GM19397 (cell line): ENCODE data around the gene LRRC39.
"Not testable (repeated sequence)": the region's sequence is repeated elsewhere in the genome, so short reads cannot be mapped to it uniquely, and the experiment has no call there.

Experiments used
- ATAC-seq: cut with Tn5 transposase; IDR thresholded peaks from one replicate; pipeline ENCODE4 v1.9.1; 2021; ENCODE audit warnings: mild to moderate bottlenecking, moderate library complexity; ENCODE audit not compliant: unreplicated experiment

Gene LRRC39

DNA sequence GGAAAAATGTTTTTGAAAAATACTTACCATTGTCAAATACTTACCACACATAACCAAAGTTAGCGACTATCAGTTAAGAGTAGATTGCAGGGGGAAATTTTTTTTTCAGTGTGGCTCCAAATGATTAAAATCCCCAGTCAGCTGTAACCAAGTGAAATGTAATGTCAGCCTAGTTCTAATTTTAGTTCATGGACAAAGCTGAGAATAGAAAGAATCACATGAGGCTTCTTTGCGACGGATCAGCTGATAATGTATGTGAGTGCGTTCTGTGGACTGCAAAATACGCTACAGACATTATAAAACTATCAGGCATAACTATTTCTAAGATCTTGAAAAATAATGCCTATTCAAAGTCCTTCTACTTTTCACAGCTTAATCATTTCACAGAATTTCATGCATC lies at the start of gene LRRC39:
TSS of gene LRRC39 (minus strand) at position 166 of the 400 bp plus-strand sequence. CDS start 9,740 bp downstream, outside the sequence.
- no peak for ATAC-seq

DNA sequence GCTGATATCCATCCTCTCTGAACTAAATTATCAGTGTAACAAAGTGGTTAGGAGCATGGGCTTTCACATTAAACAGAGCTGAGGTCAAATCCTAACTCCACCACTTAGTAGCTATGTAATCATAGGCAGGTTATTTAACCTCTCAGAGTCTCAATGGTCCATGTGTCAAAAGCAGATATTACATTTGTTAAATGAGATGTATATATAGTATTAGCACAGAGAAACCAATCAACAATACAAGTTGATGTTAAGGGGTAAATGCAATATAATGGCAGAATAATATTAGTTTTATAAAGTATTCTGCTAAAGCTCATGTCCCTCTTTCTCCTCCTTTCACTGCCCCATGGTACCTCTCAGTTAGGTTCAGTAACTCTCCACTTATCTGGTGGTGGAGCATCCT lies 44.4 kb upstream of the LRRC39 start:
- no peak for ATAC-seq

DNA sequence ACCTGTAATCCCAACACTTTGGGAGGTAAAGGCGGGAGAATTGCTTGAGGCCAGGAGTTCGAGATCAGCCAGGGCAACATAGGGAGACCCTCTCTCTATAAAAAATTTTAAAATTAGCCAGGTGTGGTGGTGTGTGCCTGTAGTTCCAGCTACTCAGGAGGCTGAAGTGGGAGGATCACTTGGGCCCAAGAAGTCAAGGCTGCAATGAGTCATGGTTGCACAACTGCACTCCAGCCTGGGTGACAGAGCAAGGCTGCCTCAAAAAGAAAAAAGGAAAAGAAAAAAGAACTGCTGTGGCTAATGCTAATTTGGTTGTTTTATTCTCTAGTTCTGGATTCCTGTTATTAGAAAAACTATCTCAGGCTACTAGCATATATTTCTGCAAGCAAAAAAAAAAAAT lies 41.8 kb upstream of the LRRC39 start:
- ATAC-seq = no peak

DNA sequence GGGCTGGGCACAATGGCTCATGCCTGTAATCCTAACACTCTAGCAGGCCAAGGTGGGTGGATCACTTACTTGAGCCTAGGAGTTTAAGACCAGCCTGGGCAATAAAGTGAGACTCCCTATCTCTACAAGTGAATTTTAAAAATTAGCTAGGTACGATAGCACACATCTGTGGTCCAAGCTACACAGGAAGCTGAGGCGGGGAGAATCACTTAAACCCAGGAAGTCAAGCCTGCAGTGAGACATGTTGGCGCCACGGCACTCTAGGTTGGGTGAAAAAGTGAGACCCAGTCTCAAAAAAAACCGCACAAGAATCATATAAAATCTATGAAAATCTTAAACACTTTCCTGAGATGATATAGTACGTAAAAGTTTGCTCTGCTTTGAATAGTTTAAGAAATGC lies 41.4 kb upstream of the LRRC39 start:
- ATAC-seq = no peak

DNA sequence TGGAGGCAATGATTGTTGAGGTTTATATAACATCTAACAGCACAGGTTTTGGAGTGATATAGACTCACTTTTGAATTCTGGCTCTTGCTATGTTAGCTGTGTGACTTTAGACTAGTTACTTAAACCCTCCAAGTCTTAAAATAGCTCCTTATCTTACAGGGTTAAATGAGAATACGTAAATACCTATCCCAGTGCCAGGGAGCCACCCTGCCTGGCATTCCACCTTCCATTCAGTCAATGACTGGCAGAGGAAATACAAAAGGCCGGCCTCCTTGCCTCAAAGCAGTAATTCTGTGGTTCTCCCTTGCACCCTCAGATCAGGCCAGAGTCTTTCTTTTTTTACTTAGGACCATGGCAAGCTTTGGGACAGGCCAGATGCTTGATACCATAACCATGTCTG lies 39.8 kb upstream of the LRRC39 start:
- no peak for ATAC-seq

DNA sequence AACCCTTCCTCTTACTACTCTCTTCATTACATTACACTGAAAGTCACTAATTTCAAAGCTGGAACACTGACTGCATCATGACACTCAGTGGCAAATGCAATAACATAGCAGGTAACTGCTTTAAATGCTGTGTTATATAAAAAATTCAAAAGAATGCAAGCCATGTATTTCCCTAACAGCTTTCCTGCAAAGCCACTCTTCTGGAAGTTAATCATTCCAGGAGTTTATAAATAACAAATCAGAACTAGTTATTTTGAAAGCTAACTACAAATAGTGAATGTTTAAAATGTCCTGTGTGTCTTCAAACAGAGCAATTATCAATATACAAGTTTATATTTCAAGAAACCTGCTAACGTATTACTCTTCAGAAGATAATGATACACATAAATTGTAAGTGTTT lies 37.0 kb upstream of the LRRC39 start:
- ATAC-seq = no peak

DNA sequence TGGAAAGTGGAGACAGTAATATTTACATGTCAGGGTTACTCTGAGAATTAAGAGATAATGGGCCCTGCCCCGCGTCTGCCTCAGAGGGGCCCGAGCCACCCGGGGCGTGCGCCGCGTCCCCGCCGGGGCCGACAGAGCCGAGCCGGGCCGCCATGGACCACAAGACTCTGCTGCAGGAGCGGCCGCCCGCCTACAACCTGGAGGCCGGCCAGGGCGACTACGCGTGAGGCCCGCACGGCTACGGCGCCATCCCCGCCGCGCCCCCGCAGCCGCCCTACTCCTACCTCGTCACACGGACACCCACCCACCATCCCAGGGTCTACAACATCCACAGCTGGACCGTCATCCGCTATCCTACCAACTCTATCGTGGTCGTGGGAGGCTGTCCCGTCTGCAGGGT lies 35.1 kb upstream of the LRRC39 start:
- ATAC-seq = no peak

DNA sequence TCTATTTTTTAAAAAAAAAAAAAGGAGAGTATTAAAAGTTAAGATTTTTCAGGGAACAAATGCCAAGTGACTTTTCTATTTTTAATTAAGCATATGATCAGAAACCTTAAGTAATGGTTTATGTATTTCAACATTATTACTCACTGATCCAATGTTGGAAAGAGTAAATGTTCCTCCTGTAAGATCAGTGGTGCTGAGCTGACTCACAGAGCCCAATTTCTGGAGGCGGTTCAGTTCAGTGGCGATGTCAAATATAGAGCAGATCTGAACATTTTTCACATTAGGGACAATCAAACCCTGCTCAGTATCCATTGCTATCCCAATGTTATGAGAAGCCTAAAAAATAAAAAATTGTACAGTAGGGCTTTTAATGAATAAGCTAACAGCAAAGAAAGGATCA lies 28.2 kb upstream of the LRRC39 start:
- no peak for ATAC-seq

DNA sequence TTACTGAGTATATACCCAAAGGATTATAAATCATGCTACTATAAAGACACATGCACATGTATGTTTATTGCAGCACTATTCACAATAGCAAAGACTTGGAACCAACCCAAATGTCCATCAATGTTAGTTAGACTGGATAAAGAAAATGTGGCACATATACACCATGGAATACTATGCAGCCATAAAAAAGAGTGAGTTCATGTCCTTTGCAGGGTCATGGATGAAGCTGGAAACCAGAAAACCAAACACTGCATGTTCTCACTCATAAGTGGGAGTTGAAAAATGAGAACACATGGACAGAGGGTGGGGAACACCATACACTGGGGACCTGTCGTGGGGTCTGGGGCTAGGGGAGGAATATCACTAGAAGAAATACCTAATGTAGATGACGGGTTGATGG lies 27.5 kb upstream of the LRRC39 start:
- ATAC-seq = not testable (repeated sequence)

DNA sequence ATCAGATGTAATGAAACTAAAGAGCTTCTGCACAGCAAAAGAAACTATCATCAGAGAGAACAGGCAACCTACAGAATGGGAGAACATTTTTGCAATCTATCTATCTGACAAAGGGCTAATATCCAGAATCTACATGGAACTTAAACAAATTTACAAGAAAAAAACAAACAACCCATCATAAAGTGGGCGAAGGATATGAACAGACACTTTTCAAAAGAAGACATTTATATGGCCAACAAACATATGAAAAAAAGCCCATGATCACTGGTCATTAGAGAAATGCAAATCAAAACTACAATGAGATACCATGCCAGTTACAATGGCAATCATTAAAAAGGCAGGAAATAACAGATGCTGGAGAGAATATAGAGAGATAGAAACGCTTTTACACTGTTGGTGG lies 27.0 kb upstream of the LRRC39 start:
- ATAC-seq = not testable (repeated sequence)

DNA sequence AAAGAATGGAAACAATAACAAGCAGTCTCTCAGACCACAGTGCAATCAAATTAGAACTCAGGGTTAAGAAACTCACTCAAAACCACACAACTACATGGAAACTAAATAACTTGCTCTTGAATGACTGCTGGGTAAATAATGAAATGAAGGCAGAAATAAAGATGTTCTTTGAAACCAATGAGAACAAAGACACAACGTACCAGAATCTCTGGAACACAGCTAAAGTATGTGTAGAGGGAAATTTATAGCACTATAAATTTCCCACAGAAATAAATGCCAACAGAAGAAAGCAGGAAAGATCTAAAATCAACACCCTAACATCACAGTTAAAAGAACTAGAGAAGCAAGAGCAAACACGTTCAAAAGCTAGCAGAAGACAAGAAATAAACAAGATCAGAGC lies 24.6 kb upstream of the LRRC39 start:
- not testable (repeated sequence) for ATAC-seq

DNA sequence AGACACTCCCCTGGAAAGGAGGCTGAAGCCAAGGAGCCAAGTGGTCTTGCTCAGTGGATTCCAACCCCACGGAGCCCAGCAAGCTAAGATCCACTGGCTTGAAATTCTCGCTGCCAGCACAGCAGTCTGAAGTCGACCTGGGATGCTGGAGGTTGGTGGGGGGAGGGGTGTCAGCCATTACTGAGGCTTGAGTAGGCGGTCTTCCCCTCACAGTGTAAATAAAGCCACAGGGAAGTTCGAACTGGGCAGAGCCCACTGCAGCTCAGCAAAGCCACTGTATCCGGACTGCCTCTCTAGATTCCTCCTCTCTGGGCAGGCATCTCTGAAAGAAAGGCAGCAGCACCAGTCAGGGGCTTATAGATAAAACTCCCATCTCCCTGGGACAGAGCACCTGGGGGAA lies 22.0 kb upstream of the LRRC39 start:
- not testable (repeated sequence) for ATAC-seq

DNA sequence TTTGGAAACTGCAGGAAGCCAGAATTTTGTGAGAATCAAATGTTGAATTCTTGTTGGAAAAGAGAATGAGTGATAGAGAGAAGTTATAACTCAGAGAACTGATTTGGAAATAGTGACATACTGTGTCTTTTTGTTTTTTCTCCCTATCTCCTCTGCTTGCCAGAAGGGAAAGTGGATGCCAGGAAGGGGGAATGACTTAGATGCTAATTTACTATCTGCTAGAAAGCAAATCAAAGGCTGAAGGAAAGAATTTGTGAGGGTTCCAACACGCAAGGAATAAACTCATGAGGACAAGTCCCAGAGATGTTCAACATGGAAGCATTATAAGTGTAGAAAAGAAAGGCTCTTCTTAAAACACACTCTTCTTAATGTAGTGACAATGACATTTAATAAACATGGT lies 20.5 kb upstream of the LRRC39 start:
- ATAC-seq = no peak

DNA sequence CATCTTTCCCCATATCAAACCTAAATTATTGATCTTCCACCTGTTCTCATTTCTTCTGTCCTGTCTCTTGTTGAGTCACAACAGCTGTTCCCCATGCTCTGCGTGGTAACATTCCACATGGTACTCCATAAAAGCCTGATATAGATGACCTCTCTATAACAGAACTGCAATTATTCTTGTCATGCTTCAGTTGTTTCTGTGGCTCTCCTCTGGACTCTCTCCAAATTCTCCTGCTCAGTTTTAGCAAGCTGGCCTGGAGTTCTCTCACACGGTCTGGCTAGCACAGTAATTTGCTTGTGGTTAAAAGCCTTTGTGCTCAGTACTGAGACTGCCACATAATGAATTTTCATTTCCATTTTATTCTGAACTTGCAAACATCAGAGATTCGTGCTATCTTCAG lies 10.6 kb upstream of the LRRC39 start:
- peak; percentile 52 for ATAC-seq

DNA sequence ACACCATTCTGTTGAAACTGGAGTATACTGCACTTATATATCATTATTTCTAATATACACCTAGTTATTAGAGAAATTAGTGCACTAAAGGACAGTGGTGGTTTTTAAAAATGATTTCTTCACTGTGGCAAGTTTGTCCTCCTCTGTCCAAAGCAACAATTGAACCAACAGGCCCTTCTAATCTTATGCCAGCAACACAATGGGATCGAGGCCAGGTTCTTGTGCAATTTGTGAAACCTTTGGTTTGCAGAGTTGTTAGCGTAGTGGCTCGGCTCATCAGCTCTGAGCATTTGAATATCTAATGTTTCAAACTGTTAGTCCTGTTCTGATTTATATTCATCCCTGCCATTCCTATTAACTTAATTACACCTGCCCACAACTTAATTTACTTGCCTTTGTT lies 9.9 kb upstream of the LRRC39 start:
- ATAC-seq = no peak

DNA sequence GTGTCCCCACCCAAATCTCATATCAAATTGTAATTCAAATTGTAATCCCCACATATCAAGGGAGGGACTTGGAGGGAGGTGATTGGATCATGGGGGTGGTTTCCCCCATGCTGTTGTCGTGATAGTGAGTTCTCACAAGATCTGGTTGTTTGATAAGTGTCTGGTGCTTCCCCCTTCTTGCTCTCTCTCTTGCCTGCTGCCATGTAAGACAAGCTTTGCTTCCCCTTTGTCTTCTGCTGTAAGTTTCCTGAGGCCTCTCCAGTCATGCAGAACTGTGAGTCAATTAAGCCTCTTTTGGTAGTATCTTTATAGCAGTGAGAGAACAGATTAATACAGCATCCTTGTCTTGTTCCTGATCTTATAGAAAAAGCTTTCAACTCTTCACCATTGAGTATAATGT lies 6.5 kb upstream of the LRRC39 start:
- ATAC-seq = peak; percentile 72

DNA sequence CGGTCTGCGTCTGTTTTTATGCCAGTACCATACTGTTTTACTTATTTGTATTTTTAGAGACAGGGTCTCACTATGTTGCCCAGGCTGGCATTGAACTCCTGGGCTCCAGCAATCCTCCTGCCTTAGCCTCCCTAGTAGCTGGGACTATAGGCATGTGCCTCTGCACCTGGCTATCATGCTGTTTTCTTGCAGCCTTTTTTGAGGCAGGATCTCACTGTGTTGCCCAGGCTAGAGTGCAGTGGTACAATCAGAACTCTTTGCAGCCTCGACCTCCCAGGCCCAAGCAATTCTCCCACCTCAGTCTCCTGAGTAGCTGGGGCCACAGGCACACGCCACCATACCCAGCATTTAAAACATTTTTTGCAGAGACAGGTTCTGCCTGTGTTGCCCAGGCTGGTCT lies 5.3 kb upstream of the LRRC39 start:
- ATAC-seq = no peak

DNA sequence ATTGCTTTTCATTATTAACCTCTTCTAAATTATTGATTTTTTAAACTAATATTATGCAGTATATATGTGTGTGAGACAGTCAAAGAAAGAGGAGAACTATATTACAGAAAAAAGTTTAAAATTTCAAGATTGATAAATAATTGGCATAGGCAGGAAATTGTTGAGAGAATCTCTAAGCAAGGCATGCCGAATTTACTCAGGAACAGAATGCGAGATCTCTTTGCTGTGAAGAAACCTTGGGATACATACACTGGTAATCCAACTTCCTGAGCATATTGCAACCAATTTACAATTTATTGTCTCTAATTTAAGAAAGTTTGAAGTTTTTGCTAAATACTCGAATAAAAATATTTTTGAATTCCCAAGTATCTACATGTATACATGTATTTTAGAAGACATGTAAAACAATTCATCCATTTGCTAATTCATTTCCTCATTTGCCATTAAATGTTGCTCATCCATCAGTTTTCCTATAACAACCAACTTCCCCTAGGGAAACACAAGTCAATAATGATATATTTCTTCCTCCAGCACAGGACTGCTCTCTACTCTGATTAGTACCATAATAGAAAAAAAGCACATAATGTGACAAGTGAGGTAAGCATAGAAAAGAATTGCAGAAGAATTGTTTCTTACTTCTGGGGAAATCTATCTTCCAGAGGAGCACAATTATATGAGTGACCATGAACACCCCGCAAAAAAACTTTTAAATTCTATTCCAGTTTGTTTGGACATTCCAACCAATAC lies 588 bp downstream of the LRRC39 start:
- no peak for ATAC-seq

DNA sequence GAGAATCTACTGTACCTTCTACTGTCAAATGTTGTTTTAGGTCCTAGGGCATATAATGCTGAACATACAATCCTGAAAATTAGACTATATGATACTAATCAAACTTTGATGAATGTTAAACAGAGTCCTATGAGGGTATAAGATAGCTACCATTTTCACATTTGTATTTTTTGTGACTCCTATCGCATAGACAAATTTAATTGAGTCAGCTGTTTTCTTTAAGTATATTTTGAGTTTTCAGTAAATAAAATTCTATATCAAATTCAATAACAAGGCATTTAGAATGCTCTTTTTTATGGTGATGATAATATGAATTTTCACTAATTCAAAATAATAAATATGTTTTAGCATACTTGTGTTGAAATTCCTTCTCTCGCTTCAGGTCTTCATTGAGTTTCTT lies 10.0 kb downstream of the LRRC39 start:
- ATAC-seq = no peak

DNA sequence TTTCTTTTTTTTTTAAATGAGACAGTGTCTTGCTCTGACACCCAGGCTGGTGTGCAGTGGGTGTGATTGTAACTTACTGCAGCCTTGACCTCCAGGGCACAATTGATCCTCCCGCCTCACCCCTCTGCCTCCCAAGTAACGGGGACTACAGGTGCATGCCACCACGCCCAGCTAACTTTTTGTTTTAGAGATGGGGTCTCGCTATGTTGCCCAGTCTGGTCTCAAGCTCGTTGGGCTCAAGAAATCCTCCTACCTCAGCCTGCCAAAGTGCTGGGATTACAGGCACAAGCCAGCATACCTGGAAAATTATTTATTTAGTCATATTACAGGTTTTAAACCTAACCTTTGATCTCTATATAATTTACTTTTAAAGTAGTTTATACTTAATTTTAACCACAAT lies 13.4 kb downstream of the LRRC39 start:
- no peak for ATAC-seq

DNA sequence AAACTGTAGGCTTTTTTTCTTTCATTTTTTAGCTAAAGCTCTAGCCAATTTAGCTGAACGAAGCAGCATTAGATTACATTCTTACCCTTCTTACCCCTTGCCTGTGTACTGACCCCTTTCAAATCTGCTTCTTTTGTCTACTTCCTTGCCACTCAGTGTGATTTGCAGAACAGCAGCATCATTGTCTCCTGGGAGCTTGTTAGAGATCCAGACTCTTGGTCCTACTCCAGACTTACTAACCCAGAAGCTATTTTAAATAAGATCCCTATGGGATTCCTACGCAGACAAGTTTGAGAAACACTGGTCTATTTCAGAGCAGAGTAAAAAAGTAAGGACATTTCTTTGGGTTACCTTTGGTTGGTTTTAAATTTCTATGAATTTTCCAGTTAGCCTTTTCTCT lies 13.8 kb downstream of the LRRC39 start:
- no peak for ATAC-seq

DNA sequence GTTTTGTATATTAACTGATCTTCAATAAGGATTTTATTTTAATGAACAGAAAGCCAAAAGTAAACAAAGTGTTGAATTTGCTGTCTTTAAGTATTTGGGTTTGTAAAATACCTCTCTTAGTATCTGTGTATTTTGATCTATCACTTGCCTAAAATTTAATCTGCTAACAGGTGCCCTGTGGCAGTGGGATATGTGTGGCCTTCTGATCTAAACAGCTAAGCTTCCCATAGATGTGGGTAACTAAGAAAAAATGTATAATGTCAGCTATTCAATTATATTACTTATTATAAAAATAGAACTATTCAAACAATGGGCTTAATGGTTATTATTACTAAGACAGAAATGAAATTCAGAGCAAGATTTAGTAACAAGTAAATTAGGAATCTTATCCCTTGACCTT lies 15.2 kb downstream of the LRRC39 start:
- ATAC-seq = no peak

DNA sequence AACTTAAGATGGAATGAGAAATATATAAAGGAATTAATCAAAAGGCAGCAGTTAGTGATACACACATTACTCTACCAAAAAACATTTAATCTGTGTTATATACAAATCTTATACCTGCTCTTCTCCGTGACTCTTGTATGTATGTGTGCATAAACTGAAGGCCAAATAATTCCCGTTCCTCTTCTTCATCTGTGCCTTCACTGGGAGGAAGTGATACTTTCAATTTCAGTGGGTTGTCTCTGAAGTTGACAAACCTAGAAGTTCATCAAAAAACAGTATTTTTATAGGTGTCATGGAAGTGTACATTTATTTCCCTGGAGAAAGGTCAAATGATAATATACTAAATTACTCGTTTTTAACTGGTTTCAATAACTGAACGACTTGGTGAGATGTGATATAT lies 25.8 kb downstream of the LRRC39 start:
- peak; percentile 55 for ATAC-seq
